Measurements from ENCODE around the gene PRRC2B.

PRRC2B gene

DNA sequence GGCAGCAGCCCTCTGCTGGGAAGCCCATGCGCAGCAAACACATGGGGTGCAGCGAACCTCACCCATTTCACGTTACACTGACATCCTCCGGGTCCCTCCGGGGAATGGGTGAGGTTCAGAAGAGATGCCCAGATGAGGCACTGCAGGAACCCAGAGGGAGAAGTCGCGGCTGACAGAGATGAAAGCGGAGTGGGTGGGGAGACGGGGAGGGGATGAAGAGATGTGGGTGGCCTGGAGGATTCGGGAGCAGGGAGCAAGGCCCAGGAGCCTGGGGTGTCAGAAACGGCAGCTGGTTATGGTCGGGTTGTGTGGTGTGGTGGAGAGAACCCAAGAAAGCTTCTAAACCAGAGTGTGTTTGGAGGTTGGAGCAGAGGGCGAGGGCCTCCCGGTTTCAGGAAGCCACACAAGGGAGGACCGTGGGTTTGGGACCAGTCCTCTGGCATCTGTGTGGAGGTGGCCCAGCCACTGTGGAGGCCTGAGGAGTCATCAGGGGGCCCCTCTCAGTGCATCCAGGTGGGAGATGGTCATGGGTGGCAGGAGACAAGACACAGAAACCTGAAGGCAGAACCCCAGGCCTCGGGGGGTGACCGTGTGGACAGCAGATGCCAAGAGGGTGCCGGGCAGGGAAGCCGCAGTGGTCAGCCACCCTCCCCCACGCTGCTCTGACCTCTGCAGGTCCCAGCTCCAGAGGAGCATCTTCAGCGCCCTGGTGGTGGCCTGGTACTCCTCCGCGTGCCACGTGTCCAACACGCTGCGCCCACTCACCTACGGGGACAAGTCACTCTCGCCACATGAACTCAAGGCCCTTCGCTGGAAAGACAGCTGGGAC, 128.6 kb downstream of the PRRC2B start:
- DNase-seq = no peak

DNA sequence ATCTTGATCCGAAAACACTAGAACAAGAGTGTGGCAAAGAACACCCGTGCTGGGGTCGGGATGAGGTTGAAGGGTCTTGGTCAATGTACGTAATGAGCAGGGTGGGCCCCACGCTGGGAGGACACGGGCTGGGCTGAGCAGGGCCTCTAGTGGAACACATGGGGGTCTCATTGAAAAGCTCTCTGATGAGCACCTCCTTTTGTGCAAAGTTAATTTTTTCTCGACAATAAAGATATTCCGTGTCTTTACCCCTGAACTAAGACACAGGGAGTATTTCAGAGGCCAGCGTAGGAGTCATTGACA, 129.2 kb downstream of the PRRC2B start:
- no peak for DNase-seq

DNA sequence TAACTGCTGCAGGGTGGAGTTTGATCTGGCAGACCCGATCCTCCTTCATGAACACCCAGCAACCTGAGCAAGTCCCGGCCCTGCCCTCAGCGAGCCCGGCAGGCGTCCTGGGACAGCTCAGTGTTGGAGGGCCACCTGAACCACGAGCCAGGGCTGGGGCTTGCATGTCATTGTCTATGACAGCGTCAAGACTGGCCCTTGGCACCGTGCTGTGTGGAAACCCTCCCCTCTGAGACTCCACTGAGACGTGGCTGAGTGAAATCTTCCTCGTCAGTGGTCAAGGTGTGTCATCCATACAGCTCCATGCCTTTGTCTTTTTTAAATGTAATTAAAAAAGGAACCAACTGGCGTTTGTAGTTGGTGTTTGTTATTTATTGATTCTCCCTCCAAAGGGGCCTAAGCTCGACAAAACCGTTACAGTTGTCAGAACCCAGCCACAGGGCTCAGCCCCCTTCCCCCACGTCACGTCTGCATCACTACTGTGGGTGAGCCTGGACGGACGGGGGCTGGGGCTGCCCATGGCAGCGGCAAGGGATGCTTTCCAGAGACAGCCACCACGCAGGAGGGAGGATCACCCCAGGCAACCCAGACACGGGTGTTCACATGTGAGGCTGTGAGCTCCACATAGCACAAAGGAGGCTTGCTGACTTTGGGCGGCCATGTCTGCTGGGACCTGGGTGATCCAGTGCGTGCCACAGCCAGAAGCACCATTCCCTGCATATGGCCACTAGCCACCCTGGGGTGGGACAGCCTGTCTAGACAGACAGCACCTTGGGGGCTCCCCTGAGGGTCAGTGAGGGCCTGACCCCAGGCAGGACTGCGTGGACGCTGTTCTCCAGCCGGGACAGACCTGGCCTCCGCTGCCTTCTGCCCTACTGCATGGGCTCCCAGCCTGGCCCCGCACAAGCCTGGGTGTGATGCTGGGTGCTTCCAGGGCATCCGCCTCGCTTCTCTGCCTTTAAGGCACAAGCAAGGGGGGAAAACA, 129.9 kb downstream of the PRRC2B start:
- no peak for DNase-seq

DNA sequence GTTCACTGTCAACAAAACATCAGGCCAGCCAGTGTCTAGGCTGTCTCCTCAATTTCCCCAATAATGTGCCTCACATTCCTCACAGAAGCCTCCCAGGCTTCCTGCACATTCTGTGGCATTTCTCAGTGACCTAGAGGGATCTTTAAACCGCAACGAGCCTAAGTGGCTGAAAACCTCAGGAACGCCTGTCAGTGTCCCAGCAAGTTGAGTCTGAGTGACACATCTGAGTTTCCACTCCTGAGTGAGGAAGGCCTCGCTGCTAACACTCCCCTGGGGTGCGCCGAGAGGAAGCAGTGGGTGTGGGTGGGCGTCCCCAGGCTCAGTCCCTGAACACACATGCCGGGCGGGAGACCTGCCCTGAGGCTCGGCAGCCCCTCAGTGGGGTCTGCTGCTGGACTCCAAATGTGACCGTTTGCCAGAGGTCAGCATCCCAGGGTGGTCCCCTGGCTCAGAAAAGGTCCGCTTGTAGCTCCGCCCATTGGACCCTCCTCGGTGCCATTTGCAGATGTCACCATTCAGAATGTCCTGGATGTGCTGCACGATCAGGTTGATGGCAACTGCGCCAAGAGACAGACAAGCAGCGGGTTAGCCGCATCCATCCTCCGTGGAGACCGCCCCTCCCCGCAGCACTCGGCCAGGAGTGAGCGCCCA, 130.9 kb downstream of the PRRC2B start:
- DNase-seq = peak; percentile 43

DNA sequence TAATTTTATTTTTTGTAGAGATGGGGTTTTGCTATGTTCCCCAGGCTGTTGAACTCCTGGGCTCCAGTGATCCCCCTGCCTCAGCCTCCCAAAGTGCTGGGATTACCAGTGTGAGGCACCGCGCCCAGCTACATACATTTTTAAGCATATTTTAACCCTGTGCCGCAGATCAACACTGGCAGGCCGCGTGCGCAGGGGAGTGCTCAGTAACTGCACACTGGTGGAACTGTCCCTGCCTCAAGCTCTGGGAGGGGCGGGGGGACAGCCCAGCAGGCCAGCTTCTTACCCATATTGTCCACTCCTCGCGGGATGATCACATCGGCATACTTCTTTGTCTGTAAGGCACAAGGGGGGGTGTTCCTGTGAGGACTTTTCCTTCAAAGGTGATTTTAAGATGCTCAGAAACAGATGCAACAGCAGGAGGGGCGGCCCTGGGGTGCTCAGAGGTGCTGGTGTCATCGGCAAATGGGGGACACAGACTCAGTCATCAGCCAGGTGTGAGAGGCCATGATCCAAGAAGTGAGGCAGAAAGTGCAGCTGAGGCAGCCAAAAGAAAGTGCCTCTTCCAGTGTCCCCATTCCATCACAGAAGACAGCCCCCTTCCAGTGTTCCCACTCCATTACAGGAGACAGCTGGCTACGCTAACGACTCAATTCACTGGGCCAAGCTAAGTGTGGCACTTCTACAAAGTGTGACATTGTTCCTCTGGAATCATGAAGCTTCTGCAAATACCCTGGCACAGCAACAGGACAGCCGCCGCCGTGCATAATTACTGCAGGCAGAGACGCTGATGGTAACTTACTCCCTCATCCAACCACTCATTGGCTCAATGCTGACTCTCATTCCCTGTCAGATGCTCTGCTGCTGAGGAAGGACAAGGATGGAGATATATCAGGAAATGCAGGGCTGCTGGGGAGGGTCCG, 132.0 kb downstream of the PRRC2B start:
- no peak for DNase-seq

DNA sequence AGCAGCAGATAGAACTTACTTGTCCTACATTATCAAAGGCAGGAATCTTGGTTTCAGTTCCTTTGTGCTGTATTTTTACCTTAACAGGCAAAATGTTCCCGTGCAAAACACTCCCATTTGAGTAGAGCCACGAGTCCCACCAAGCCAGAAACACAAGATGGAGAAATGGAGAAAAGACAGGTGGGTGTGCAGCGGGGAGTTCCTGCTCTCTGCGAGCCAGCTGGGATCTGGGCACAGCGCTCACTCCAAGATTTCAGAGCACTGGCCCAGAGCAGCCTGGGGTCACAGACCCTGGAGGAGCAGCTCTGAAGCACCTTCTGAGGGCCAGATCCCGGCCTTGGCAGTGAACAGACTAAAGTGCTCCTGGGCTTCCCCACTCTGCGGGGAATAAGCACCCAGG, 134.3 kb downstream of the PRRC2B start:
- no peak for DNase-seq

DNA sequence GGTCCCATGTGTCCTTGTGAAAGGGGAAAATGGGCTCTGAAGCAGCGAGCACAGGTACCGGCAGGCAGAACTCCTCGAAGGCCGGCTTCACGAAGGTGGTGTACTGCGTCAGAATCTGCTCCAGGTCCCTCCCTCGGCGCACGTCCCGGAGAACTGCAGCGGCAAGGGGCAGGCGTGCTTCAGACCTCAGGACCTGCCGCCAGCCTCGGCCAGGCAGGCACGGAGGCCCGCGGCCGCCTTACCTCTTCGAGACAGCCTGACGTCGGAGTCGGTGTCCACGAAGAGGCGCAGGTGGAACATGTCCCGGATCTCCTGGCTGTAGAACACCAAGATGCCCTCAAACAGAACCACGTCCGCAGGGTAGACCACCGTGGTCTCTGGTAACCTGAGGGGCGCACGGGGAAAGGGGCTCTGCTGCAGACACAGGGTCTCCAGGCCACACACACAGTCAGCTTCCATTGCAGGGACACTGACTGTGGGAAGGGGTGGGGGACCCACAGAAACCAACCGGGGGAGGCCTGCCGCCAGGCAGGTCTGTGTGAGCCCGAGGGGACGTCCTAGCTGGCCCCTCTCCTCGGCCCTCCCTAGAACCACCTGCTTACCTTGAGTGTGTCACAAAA, 135.1 kb downstream of the PRRC2B start:
- DNase-seq = no peak

DNA sequence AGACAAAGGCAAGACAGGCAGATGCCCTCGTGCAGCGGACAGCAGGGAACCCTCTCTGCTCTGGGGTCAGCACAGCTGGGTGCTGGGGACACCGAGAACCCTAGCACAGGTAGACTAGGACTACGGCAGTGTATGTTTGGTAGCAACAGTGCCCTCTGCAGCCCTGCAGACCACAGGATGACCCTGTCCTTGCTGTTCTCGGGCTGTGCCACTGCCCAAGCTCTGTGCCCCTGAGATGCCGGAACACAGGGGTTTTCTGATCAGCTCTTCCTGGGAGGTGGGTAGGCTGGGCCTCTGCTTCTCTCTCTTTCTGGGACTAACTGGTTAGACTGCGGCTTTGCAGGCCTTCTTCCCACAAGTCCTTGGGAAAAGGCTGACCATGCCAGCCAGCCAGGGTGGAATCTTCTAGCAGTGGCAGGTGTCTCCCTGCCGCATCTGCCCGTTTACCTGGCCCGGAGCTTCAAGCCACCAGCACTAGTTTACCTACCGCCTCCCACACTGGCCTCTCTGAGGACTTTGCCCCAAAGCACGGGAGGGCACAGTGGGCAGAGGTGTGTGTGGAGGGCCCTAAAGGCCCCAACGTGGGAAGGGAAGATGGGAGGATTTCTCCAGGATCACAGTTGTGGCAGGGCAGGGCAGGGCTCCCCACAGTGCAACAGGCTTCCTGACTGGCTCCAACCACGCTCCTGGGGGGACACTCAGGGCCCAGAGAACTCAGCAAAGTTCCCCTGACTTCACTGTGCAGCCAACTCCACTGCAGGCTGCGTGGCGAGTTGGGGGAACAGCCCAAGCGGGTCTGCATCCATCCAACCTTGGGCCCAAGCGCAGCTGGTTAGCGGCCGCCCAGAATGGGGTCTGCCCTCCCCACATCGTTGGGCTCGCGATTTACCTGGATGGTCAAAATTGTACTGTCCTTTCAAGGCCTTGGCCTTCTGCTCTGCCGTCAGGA, 136.0 kb downstream of the PRRC2B start:
- no peak for DNase-seq

DNA sequence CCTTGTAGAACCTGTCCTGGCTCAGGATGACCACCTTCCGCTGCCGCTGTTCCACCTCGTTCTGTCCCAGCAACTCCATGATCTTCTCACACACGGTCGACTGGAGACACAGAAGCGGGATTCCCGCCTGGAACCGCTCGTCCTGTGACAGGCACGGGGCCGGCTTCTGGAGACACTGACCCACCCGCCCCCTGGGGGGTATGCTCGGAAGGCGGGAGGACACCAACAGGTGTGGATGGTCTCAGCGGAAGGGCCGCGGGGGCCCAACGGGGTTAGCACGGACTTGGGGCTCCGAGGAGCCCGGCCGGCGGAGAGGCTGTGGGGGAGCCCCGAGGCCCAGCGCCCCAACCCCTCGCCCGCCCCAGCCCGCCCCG, 136.6 kb downstream of the PRRC2B start:
- peak; percentile 53 for DNase-seq

DNA sequence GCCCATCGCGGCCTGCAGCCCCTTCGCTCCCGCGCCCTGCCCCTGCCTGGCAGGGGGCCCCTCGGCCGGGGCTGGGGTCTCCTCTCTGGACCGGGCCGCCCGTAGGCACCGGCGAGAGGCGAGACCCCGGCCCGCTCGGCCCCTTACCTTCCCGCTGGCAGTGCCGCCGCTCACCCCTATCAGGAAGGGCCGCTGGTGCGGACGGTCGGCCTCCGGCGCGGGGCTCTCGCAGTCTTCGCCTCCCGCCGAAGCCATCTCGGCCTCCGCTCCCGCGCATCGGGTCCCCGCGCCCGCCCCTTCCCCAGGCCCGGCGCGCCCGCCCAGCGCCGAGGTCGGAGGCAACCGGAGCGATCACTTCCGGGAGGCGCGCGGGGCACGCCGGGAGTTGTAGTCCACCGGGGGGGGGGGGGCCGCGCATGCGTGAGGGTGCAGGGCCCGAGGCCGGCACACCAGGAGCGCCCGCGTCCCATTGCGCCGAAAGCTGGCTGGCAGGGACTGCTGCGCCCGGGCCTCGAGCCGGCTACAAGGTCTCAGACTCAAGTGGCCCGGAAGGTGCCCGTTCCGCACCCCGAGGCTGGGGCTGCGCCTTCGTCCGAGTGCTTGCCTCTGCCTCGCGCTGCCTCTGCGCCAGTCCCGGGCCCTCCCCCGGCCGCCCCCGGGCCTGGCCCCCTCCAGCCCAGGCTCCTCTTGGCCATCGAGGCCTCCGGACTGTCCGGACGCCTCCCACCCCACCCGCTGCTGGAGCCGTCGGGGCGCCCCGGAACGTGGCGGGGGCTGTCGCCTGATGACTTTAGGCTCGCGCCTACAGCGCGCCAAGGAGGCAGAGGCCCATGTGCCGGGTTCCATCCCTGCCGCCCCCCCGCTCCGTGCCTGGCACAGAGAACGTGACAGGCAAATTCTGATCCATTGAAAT, 137.3 kb downstream of the PRRC2B start, which contains the start of gene UCK1:
TSS of gene UCK1 (minus strand) at position 344 of the 913 bp plus-strand sequence. CDS start at position 255, 89 bp downstream.
- DNase-seq = peak; percentile 80

DNA sequence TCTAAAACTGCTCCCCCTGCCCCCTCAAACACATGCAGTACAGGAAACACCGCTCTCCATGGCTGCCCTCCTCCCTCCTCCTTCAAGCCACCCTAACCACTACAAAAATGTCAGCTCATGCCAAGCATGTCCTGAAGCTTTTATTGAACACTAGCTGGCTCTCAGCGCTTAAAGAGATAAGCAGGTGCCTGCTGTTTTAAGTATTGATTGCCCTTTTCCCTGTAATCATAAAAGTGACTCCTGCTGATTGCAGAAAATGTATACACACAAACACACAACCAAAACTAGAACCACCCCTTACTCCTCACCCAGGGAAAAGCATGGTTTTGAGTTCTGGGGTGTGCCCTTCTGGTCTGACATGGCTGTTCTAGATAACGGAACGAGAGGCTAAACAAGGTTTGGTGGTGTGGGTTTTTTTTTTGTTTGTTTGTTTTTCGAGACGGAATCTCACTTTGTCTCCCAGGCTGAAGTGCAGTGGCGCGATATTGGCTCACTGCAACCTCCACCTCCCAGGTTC, 140.9 kb downstream of the PRRC2B start:
- DNase-seq = no peak

DNA sequence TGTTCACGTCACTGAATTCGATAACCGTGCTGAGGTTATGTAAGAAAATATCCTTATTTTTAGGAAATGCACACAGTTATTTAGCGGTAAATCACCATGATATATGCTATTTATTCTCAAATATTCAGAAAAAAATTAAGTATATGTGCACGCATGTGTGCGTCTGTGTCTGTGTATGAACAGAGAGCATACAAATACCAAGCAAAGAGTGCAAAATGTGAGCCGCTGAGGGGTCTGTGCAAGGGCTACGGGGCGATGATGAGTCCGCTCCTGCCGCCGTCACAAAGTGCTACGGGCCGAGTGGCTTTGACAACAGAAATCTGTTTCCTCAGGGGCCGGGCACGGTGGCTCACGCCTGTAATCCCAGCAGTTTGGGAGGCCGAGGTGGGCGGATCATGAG, 144.1 kb downstream of the PRRC2B start:
- DNase-seq = no peak

DNA sequence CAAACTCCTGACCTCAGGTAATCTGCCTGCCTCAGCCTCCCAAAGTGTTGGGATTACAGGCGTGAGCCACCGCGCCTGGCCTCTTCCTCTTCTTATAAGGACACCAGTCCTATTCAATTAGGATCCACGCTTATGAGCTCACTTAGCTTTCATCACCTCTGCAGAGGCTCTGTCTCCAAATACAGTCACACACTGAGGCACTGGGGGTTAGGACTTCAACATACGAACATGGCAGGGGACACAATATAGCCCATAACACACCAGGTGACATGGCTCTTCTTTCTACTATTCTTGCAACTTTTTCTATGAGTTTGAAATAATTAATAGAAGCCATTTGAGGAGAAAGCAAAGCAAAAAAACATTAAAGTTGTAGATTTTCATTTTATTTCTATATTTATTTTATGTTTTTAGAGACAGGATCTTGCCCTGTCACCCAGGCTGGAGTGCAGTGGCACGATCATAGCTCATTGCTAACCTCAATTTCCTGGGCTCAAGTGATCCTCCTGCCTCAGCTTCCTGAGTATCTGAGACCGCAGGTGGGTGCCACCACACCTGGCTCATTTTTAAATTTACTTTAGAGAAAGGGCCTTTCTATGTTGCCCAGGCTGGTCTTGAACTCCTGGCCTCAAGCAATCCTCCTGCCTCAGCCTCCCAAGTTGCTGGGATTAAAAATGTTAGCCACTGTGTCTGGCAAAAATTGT, 145.5 kb downstream of the PRRC2B start:
- no peak for DNase-seq

DNA sequence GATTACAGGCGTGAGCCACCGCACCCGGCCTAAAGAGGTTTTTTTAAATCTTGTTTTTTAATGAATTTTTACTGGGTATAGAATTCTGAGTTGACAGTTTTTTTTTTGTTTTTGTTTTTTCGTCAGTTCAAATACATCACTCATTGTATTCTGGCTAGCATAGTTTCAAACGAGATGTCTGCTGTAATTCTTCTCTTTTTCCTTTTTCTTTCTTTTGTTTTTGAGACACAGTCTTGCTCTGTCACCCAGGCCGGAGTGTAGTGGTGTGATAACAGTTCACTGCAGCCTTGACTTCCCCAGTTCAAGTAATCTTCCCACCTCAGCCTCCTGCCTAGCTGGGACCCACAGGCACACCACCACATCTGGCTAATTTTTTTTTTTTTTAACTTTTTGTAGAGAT, 149.3 kb downstream of the PRRC2B start:
- no peak for DNase-seq

DNA sequence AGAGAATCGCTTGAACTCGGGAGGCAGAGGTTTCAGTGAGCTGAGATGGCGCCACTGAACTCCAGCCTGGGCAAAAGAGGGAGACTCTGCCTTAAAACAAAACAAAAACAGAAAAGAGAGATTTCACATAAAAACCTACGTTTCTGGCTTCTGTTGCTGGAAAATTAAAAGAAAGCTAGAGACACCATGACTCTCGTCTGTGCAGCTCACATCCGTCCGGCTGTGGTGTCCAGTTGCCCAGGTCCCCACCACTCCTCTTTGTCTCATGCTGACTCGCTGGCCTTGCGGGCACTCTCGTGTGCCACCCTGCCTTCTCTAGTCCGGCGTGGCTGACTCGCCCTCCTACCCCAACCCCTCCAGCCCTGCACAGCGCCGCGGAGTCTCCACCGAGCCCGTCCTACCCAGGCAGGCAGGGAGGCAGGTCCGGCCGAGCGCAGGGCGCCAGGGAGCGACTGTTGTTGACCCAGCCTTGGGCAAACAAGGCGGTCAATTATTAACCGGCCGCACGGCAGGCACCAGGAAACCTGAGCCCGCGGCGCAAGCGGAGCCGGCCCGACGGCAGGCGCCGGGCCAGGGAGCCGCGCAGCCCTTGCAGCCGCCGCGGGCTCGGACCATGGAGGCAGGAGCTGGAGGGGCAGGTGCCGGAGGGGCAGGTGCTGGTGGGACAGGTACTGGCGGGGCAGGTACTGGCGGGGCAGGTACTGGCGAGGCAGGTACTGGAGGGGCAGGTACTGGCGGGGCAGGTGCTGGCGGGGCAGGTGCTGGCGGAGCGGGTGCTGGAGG, 151.3 kb downstream of the PRRC2B start, which contains the start of gene PRRT1B:
TSS of gene PRRT1B (plus strand) at position 521 of the 783 bp plus-strand sequence. CDS start at position 614, 93 bp downstream.
- no peak for DNase-seq

DNA sequence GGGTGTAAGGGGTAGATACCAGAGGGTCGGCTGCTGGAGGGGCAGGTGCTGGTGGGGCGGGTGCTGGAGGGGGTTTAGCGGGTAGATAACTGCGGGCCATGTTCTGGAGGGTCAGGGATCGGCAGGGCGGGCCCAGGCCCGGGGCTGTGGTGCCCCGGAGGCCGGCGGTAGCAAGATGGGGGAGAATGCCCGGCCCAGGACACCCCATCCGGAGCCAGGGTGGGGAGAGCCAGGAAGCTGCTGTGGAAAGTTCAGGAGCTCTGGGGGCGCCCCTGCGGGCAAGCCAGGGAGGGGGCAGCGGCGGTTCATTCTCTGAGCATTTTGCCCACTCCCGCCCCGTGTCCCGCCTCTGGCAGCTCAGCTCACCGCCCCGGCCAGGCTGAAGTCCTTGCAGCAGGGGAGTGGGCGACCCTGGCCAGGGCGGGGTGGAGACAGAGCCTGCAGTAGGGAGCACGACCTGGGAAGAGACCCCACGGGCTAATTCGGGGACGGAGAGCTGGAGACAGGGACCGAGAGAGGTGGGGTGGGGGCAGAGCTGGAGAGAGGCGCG, 152.0 kb downstream of the PRRC2B start:
- no peak for DNase-seq

All from EL (cell line).